Activated T-cell treated with anti-CD3 and anti-CD28 coated beads, Interleukin-2, amount 50 U/mL, for 48 hours (primary cell): ENCODE results near the gene C17orf100.
A peak's percentile ranks its signal among the peaks of the same experiment; 100 is the strongest.

ENCODE experiments used
- DNase-seq, 2 experiments: peaks; one replicate each; pipeline ENCODE4 v3.0.0-alpha.2; 2020

C17orf100 gene

DNA sequence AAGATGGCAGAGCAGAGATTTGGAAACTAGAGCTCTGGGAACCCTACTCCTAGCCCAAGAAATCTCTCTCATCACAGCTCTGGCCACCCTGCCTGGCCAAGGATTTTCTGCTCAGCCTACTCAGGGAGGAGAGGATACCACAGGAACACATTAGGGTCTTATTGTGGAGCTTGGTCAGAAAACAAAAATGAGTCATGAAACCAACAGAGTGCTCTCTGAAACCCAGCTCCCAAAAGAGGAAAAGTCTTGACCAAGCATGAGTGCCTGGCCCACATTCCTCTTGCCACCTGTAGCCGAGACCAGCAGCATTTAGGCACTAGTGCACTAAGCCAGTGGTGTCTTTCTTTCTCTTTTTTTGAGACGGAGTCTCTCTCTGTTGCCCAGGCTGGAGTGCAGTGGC lies 43.5 kb downstream of the C17orf100 start:
- no peak for DNase-seq

GRCh38 chr17:6695565-6695964 lies 44.0 kb downstream of the C17orf100 start:
- no peak for DNase-seq

GRCh38 chr17:6696906-6697305 lies 45.3 kb downstream of the C17orf100 start:
- no peak for DNase-seq

DNA sequence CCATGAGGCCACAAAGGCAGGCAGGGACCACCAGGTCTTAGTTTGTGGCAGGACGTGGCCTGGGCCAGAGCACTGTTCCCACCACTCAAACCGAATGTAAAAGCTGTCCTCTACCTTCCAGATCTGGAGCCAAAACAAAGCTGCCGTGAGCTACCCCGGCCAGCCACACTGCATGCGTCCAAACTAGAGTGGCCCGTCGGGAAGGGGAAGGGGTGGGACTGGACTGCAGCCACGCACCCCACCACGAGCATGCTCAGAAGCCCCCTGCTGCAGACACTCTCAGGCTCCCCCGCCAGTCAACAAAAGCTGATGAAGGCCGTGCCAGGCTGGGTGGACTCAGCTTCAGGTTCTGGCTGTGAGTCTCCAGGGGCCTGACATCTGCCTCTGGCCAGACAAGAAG lies 46.4 kb downstream of the C17orf100 start:
- DNase-seq = no peak

DNA sequence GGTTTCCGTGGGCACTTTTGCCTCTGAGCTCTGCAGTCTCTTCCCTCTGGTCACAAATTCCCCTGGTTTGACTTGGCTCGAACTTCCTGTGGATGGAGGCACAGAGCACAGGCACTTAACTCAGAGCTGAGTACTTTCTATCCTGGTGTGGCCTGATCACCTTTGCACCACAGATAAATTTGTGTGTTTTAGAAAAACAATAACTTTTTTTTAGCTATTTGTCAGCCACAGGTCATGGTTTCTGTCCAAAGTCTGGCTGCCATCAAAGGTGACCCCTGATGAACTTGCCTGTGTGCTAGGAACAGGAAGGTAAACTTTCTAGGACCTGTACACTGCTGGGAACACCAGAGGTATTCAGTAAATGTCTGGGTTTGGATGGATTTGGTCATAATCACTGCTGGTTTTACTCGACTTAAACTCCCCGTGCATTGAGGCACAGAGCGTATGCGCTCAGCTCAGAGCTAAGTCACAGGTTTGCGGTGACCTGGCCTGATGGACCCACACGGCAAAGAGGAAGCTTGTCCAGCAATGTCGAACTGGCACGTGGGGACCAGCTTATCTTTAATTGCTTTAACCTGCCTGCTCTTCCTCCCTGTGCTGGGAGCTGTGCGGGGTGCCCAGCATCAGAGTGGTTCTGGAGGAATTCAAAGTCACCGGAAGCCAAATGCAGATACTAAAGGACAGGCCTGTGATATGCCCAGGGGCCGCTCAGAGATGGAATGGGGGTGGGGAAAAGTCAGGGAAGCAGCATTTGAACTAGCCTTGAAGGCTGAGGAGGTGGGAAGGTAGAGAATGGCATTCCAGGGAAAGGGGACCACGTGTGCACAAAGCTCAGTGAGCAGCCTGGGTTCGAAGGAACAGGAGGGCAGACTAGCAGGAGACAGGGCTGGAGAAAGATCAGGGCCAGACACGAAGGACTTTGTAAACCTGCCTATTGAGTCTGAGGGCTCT lies 48.7 kb downstream of the C17orf100 start:
- no peak for DNase-seq

DNA sequence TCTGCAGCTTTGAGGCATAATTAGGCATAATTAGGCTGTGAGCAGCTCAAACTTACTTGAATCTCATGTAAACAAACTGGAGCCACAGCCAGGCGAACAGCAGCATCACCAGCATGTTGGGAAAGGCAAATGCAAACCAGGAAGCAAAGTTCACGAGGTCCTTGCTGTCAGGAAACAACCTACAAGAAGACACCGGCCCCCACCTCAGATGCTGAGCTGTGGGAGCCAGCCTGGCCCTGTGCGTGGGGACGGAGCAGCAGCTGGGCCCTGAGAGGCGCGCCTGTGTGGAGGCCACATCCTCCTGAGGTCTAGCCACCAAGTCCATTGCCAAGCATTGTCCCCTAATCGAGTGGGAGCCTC lies 49.4 kb downstream of the C17orf100 start:
- no peak for DNase-seq

DNA sequence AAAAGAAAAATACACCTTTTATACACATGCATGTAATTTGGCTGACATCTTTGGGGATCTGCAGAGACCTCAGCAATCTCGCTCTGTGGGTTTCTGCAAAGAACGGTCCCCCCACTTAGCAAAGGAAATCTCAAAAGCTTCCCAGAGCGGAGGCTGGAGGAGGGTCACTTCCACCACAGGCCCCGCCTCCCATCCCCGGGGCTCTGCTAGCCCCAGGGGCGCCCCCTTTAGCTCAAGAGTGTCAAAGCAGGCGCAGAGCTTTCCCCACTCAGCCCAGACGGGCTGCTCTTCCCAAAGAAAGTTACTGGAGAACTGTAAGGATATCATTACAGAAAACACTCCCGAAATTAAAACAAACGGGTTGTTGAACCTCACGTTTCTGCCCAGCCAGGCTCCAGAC lies 50.2 kb downstream of the C17orf100 start:
- DNase-seq = peak; percentile 63 to 69

- DNase-seq = no peak
Measured at GRCh38 chr17:6702567-6703215, 51.1 kb downstream of the C17orf100 start.
